HepG2 (cell line): ENCODE measurements around the gene CEP170. TPM values are rescaled to one million over a fixed set of nuclear protein-coding genes. Genes with fewer than 3 reads are reported as not detected.
A peak's percentile ranks its signal among the peaks of the same experiment; 100 is the strongest.

Source experiments
- BORCS8-MEF2B ChIP-seq: sonication (generic); formaldehyde crosslinking; IDR thresholded peaks from 2 replicates; pipeline ENCODE4 v1.8.0; 2022; ENCODE audit warnings: mild to moderate bottlenecking, missing genetic modification reagents
- ELF1 ChIP-seq: sonication (generic); formaldehyde crosslinking; IDR thresholded peaks from 2 replicates; pipeline ENCODE4 v1.4.0; 2020; ENCODE audit warnings: missing genetic modification reagents
- HNF1B ChIP-seq: sonication (generic); formaldehyde crosslinking; IDR thresholded peaks from 2 replicates; pipeline ENCODE4 v1.5.1; 2020; ENCODE audit warnings: mild to moderate bottlenecking, moderate library complexity, missing genetic modification reagents
- NFAT5 ChIP-seq: sonication (generic); formaldehyde crosslinking; IDR thresholded peaks from 2 replicates; pipeline ENCODE4 v1.4.0; 2020; ENCODE audit warnings: missing genetic modification reagents
- PHF8 ChIP-seq: sonication (generic); formaldehyde crosslinking; IDR thresholded peaks from 2 replicates; pipeline ENCODE4 v1.5.0; 2020; ENCODE audit warnings: missing genetic modification reagents
- SRF ChIP-seq: IDR thresholded peaks from 2 replicates; pipeline ENCODE4 v1.6.1; 2011; ENCODE audit warnings: mild to moderate bottlenecking, low read depth, low read length, moderate library complexity
- THAP11 ChIP-seq: IDR thresholded peaks from 2 replicates; pipeline ENCODE4 v1.6.1; 2016; ENCODE audit warnings: missing biosample characterization, missing genetic modification reagents
- ZBTB25 ChIP-seq: IDR thresholded peaks from 2 replicates; pipeline ENCODE4 v1.6.1; 2018; ENCODE audit warnings: missing genetic modification reagents
- ZBTB40 ChIP-seq, 2 experiments: fragments of 450-650 bp in 1 of 2; sonication (generic) in 1 of 2; formaldehyde crosslinking in 1 of 2; IDR thresholded peaks; 2 replicates each; pipeline versions ENCODE4 v1.6.1 to v1.8.0; 2016 to 2022; ENCODE audit warnings: antibody characterized with exemption in 1 of 2, mild to moderate bottlenecking in 1 of 2, missing genetic modification reagents in 1 of 2
- ZNF607 ChIP-seq: sonication (generic); formaldehyde crosslinking; IDR thresholded peaks from 2 replicates; pipeline ENCODE4 v1.5.1; 2020; ENCODE audit warnings: missing genetic modification reagents, mild to moderate bottlenecking, borderline replicate concordance
- polyA plus RNA-seq, 8 experiments: library from polyadenylated mRNA; depleted of rRNA in 3 of 8; stranded (reverse) in 7 of 8; unstranded in 1 of 8; fragments of >200 nt; fragmentation: Illumina TruSeq in 4 of 8; extraction: Trizol in 4 of 8; gene quantifications; 2 replicates each; pipeline versions ENCODE4 v1.2.1 to v1.2.3, GENCODE V29; 2011 to 2016; ENCODE audit warnings: low read depth in 4 of 8, missing spikeins in 1 of 8, mixed read lengths in 1 of 8; ENCODE audit not compliant: insufficient read depth in 1 of 8
- total RNA-seq, 5 experiments: library from RNA; depleted of rRNA; stranded (reverse); fragments of >200 nt; fragmentation: Illumina TruSeq; extraction: Trizol; gene quantifications; 2 replicates each; pipeline ENCODE4 v1.2.3, GENCODE V29; 2016; ENCODE audit warnings: low read depth in 1 of 5

CEP170 gene
- total and polyA plus RNA-seq, 2 of the 13 experiments (the other 11 are each of a cell fraction or from before 2014, with no cell fraction given): 23.0 to 28.6 TPM

GRCh38 chr1:243255791-243256512 lies 871 bp upstream of the CEP170 start, which contains the start of gene SDCCAG8 (continued):
- TF ChIP-seq HNF1B (CRISPR knock-in tag) (peak; percentile 78), BORCS8-MEF2B (0 out of 2 replicates have a peak, but pooled peaks have one; percentile 36), SRF (no peak), ZNF607 (CRISPR knock-in tag) (peak; percentile 88; the same call in 1 of the 2 replicates), ZBTB25 (CRISPR knock-in tag) (peak; percentile 51; the same call in 1 of the 2 replicates), NFAT5 (CRISPR knock-in tag) (peak; percentile 32; the same call in 1 of the 2 replicates), ZBTB40 (IDR thresholded peaks at IDR 0.05) (no peak), ZBTB40 (CRISPR knock-in tag; IDR thresholded peaks at IDR 0.05) (peak; percentile 33; the same call in 1 of the 2 replicates), PHF8 (CRISPR knock-in tag) (peak; percentile 98), THAP11 (CRISPR knock-in tag) (peak; percentile 96), ELF1 (CRISPR knock-in tag) (peak; percentile 78)
